B cell (primary cell): ENCODE results near the gene TXNDC2. TPM values are rescaled to one million over a fixed set of nuclear protein-coding genes. Genes with fewer than 3 reads are reported as not detected.

Source experiments
- ATAC-seq: fragments of 200-7000 bp; cut with Tn5 transposase; one replicate; pipeline ENCODE4 v1.10.0; 2021; ENCODE audit warnings: low read depth, mild to moderate bottlenecking, moderate number of reproducible peaks, moderate library complexity
- CTCF ChIA-PET: fragments of 350-600 bp; sonication (Branson Sonifier 250); formaldehyde crosslinking; loops from one replicate; lab custom pipeline; 2021; ENCODE audit warnings: antibody characterized with exemption, inconsistent platforms; lab: Charles Lee
- POLR2A ChIA-PET: fragments of 350-600 bp; sonication (Branson Sonifier 250); formaldehyde crosslinking; loops from one replicate; lab custom pipeline; 2021; ENCODE audit warnings: antibody characterized with exemption; lab: Charles Lee
- DNase-seq: peaks from one replicate; pipeline ENCODE4 v3.0.0; 2013
- H2AFZ ChIP-seq: 2 replicates; pipeline ENCODE4 v1.6.1; 2012; ENCODE audit warnings: mild to moderate bottlenecking, low read depth, low read length; ENCODE audit not compliant: insufficient read depth, poor library complexity, severe bottlenecking
- H3K27ac ChIP-seq, 2 donors: 1 replicate in 1 of 2; 2 replicates in 1 of 2; pipeline ENCODE4 v1.5.1; 2012 to 2013; ENCODE audit warnings: low read length in 2 of 2, mild to moderate bottlenecking in 2 of 2, moderate library complexity in 1 of 2
- H3K27me3 ChIP-seq, 4 experiments: fragments of 200-600 bp in 1 of 4; sonication (generic) in 1 of 4; replicated peaks in 1 of 4; 1 replicate in 2 of 4; 2 replicates in 2 of 4; pipeline versions ENCODE4 v1.6.1 to v1.7.0; 2013 to 2016; ENCODE audit warnings: low read length in 3 of 4, mild to moderate bottlenecking in 2 of 4, mixed read lengths in 1 of 4, moderate library complexity in 1 of 4; ENCODE audit not compliant: insufficient read depth in 4 of 4, control insufficient read depth in 3 of 4; ENCODE audit errors: control extremely low read depth in 1 of 4
- H3K36me3 ChIP-seq, 2 experiments: replicated peaks in 1 of 2; 1 replicate in 1 of 2; 2 replicates in 1 of 2; pipeline versions ENCODE4 v1.6.1 to v1.7.1; 2013; ENCODE audit warnings: low read length in 1 of 2; ENCODE audit not compliant: insufficient read depth in 2 of 2, control insufficient read depth in 1 of 2; ENCODE audit errors: control extremely low read depth in 1 of 2, extremely low read depth in 1 of 2
- H3K4me1 ChIP-seq, 2 donors: fragments of 200-600 bp in 1 of 2; sonication (generic) in 1 of 2; 1 replicate in 1 of 2; 2 replicates in 1 of 2; pipeline versions ENCODE4 v1.5.1 to v1.6.1; 2013 to 2017; ENCODE audit warnings: low read length in 2 of 2; ENCODE audit not compliant: control insufficient read depth in 2 of 2, insufficient read depth in 2 of 2
- H3K4me2 ChIP-seq: replicated peaks from 2 replicates; pipeline ENCODE3; 2012; ENCODE audit warnings: mild to moderate bottlenecking, low read depth, low read length; ENCODE audit not compliant: poor library complexity, severe bottlenecking
- H3K4me3 ChIP-seq, 5 experiments: fragments of 200-600 bp in 1 of 5; sonication (generic) in 1 of 5; 1 replicate in 3 of 5; 2 replicates in 2 of 5; pipeline versions ENCODE4 v1.5.1 to v1.7.0; 2011 to 2016; ENCODE audit warnings: low read length in 4 of 5, mild to moderate bottlenecking in 4 of 5, low read depth in 2 of 5, control low read depth in 1 of 5, moderate library complexity in 1 of 5; ENCODE audit not compliant: insufficient read depth in 1 of 5; ENCODE audit errors: control extremely low read depth in 1 of 5, extremely low read depth in 1 of 5
- H3K79me2 ChIP-seq: fragments of 200-600 bp; sonication (generic); one replicate; pipeline ENCODE4 v1.6.0; 2016; ENCODE audit warnings: low read length; ENCODE audit not compliant: control insufficient read depth, insufficient read depth
- H3K9ac ChIP-seq: fragments of 200-600 bp; sonication (generic); 2 replicates; pipeline ENCODE4 v1.6.1; 2017; ENCODE audit warnings: mild to moderate bottlenecking, low read length, moderate library complexity
- H3K9me3 ChIP-seq, 3 donors: one replicate each; pipeline versions ENCODE4 v1.6.1 to v1.7.1; 2013; ENCODE audit warnings: low read length in 2 of 3; ENCODE audit not compliant: control insufficient read depth in 2 of 3, insufficient read depth in 1 of 3; ENCODE audit errors: control extremely low read depth in 1 of 3
- H4K20me1 ChIP-seq: 2 replicates; pipeline ENCODE4 v1.6.0; 2012; ENCODE audit warnings: mild to moderate bottlenecking, low read length; ENCODE audit not compliant: insufficient read depth, control insufficient read depth, poor library complexity, severe bottlenecking
- H3K27ac Mint-ChIP-seq: one replicate; pipeline ENCODE4 v1.8.0; 2021; ENCODE audit warnings: mixed read lengths
- H3K27me3 Mint-ChIP-seq: one replicate; pipeline ENCODE4 v1.8.0; 2021; ENCODE audit warnings: mixed read lengths
- H3K4me1 Mint-ChIP-seq: one replicate; pipeline ENCODE4 v1.8.0; 2021; ENCODE audit warnings: mixed read lengths
- H3K4me3 Mint-ChIP-seq: one replicate; pipeline ENCODE4 v1.8.0; 2021; ENCODE audit warnings: mixed read lengths
- H3K9me3 Mint-ChIP-seq: one replicate; pipeline ENCODE4 v1.8.0; 2022; ENCODE audit warnings: mixed read lengths; ENCODE audit not compliant: insufficient read depth
- CTCF ChIP-seq: fragments of 200-600 bp; IDR thresholded peaks from one replicate; pipeline ENCODE4 v1.8.0; 2022; ENCODE audit warnings: antibody characterized with exemption, mild to moderate bottlenecking
- EZH2 ChIP-seq: IDR thresholded peaks from 2 replicates; pipeline ENCODE4 v1.6.1; 2012; ENCODE audit warnings: borderline replicate concordance, low read depth, mild to moderate bottlenecking, moderate library complexity, low read length; ENCODE audit not compliant: insufficient read depth, poor library complexity, severe bottlenecking
- WGBS: methylation state at CpG from one replicate; pipeline ENCODE4 v1.1.5; 2013; ENCODE audit warnings: missing lambda C conversion rate; ENCODE audit not compliant: insufficient coverage; 5-methylcytosine and 5-hydroxymethylcytosine counted together
- intact Hi-C: fragments of 100-400 bp; cut with micrococcal nuclease; formaldehyde crosslinking; loops from one replicate; pipeline ENCODE4 v1.10.0; 2022
- polyA plus RNA-seq: library from polyadenylated mRNA; depleted of rRNA; stranded (reverse); fragments of >200 nt; gene quantifications from 2 replicates; pipeline ENCODE4 v1.2.3, GENCODE V29; 2012
- total RNA-seq, 2 donors: library from RNA; stranded (reverse); fragments of 120-200 nt in 1 of 2; gene quantifications; 1 replicate in 1 of 2; 2 replicates in 1 of 2; pipeline versions ENCODE4 v1.2.3 to v1.2.4, GENCODE V29; 2013 to 2022

The TXNDC2 gene
- total and polyA plus RNA-seq, 2 donors (not counting 1 experiment from before 2014, with no cell fraction given) = 0.07 to 0.22 TPM

- Mint-ChIP-seq H3K9me3 (no peaks in the 10 kb centered on the region), H3K4me3 (no peak overlapping the region), H3K27ac (no peak overlapping the region), H3K27me3 (peaks cover 35% of the 10 kb centered on the region), H3K4me1 (no peaks in the 10 kb centered on the region)
- Histone ChIP-seq H3K36me3 (no peaks in the 10 kb centered on the region), H2AFZ (no peak overlapping the region), H3K27me3 (peaks cover 0 to 4% (median 0%) of the 10 kb centered on the region in 4 experiments), H3K4me3 (no peak overlapping the region), H3K4me2 (no peak overlapping the region), H3K79me2 (no peaks in the 10 kb centered on the region), H3K27ac (no peak overlapping the region), H3K9ac (no peak overlapping the region), H4K20me1 (no peaks in the 10 kb centered on the region), H3K4me1 (no peaks in the 10 kb centered on the region), H3K9me3 (no peaks in the 10 kb centered on the region)
- TF ChIP-seq CTCF (no peak), EZH2 (no peak)
- ATAC-seq = no peak
- WGBS = 97% methylated on average over 9 of the region's 10 CpGs
- ChIA-PET POLR2A (no interaction called here), CTCF (no interaction called here)
- intact Hi-C loops = no loop called here
- no peak for DNase-seq
Observed at GRCh38 chr18:9902832-9903231, 17.1 kb downstream of the TXNDC2 start.

GRCh38 chr18:9905401-9905922 is 19.7 kb downstream of the TXNDC2 start:
- Histone ChIP-seq H3K9ac (no peak overlapping the region), H3K27me3 (peaks cover 0 to 9% (median 2%) of the 10 kb centered on the region in 4 experiments), H3K4me3 (no peak overlapping the region), H3K27ac (no peak overlapping the region), H2AFZ (no peak overlapping the region), H3K4me1 (no peaks in the 10 kb centered on the region), H3K79me2 (no peaks in the 10 kb centered on the region), H3K4me2 (no peak overlapping the region), H4K20me1 (no peaks in the 10 kb centered on the region), H3K9me3 (no peaks in the 10 kb centered on the region), H3K36me3 (no peaks in the 10 kb centered on the region)
- ChIA-PET POLR2A (no interaction called here), CTCF (no interaction called here)
- Mint-ChIP-seq H3K4me3 (no peak overlapping the region), H3K4me1 (no peaks in the 10 kb centered on the region), H3K27ac (no peak overlapping the region), H3K27me3 (peaks cover 42% of the 10 kb centered on the region), H3K9me3 (no peaks in the 10 kb centered on the region)
- no peak for DNase-seq
- 92% methylated on average over 2 of the region's 5 CpGs for WGBS
- TF ChIP-seq CTCF = no peak
- TF ChIP-seq EZH2 = no peak
- intact Hi-C loops = no loop called here
- no peak for ATAC-seq
